GM21737 (cell line): ENCODE measurements around the gene HRH1.
A peak's percentile ranks its signal among the peaks of the same experiment; 100 is the strongest.
"Not testable (repeated sequence)": the region's sequence is repeated elsewhere in the genome, so short reads cannot be mapped to it uniquely, and the experiment has no call there.

Source experiments
- ATAC-seq: cut with Tn5 transposase; IDR thresholded peaks from one replicate; pipeline ENCODE4 v1.9.1; 2021; ENCODE audit warnings: mild to moderate bottlenecking, moderate library complexity; ENCODE audit not compliant: unreplicated experiment

The HRH1 gene

GRCh38 chr3:11154036-11154952 lies at the start of gene HRH1:
Gene HRH1, plus strand, starts transcription at chr3:11154493. Its CDS starts 104,545 bp downstream, at chr3:11259038.
- ATAC-seq = no peak

GRCh38 chr3:11113316-11113715 lies 41.0 kb upstream of the HRH1 start:
- ATAC-seq = not testable (repeated sequence)

- ATAC-seq = no peak
Measured at GRCh38 chr3:11115548-11115947, 38.7 kb upstream of the HRH1 start.

- ATAC-seq = no peak
Measured at GRCh38 chr3:11116336-11117059, 37.8 kb upstream of the HRH1 start.

- no peak for ATAC-seq
Measured at GRCh38 chr3:11117591-11117990, 36.7 kb upstream of the HRH1 start.

GRCh38 chr3:11118181-11118682 lies 36.1 kb upstream of the HRH1 start:
- ATAC-seq = no peak

GRCh38 chr3:11120091-11120805 lies 34.0 kb upstream of the HRH1 start:
- ATAC-seq = no peak

- no peak for ATAC-seq
Measured at GRCh38 chr3:11126653-11127052, 27.6 kb upstream of the HRH1 start.

- ATAC-seq = no peak
Measured at GRCh38 chr3:11128682-11129632, 25.3 kb upstream of the HRH1 start.

- ATAC-seq = no peak
Measured at GRCh38 chr3:11130385-11130784, 23.9 kb upstream of the HRH1 start.

GRCh38 chr3:11131371-11131770 lies 22.9 kb upstream of the HRH1 start:
- ATAC-seq = no peak

GRCh38 chr3:11131886-11132285 lies 22.4 kb upstream of the HRH1 start:
- not testable (repeated sequence) for ATAC-seq

- ATAC-seq = no peak
Measured at GRCh38 chr3:11132861-11133260, 21.4 kb upstream of the HRH1 start.

GRCh38 chr3:11134794-11135193 lies 19.5 kb upstream of the HRH1 start:
- ATAC-seq = no peak

- ATAC-seq = no peak
Measured at GRCh38 chr3:11136116-11136515, 18.2 kb upstream of the HRH1 start.

- no peak for ATAC-seq
Measured at GRCh38 chr3:11136830-11137626, 17.3 kb upstream of the HRH1 start.

GRCh38 chr3:11137627-11137959 lies 16.7 kb upstream of the HRH1 start:
- ATAC-seq = no peak

- ATAC-seq = no peak
Measured at GRCh38 chr3:11138371-11138770, 15.9 kb upstream of the HRH1 start.

- ATAC-seq = peak; percentile 99
Measured at GRCh38 chr3:11140030-11140712, 14.1 kb upstream of the HRH1 start.
